SU-DHL-6 (cell line): ENCODE data around the gene LGR6.
A peak's percentile ranks its signal among the peaks of the same experiment; 100 is the strongest.

Experiments
- H2AFZ ChIP-seq: fragments of 200-600 bp; sonication (generic); 2 replicates; pipeline ENCODE4 v1.6.1; 2014; ENCODE audit warnings: low read depth, mild to moderate bottlenecking, moderate library complexity, mixed read lengths, antibody characterized with exemption, low read length; ENCODE audit not compliant: severe bottlenecking
- H3F3A ChIP-seq: fragments of 200-600 bp; shearing (Covaris generic); 2 replicates; pipeline ENCODE4 v1.6.0; 2016; ENCODE audit warnings: antibody characterized with exemption, mild to moderate bottlenecking; ENCODE audit not compliant: insufficient read depth
- H3K27ac ChIP-seq: fragments of 200-600 bp; sonication (generic); 2 replicates; pipeline ENCODE4 v1.5.1; 2016; ENCODE audit warnings: low read depth, mild to moderate bottlenecking, low read length, moderate library complexity, mixed read lengths
- H3K27me3 ChIP-seq: fragments of 200-600 bp; sonication (generic), shearing (Covaris generic); 2 replicates; pipeline ENCODE4 v1.6.0; 2014; ENCODE audit warnings: mild to moderate bottlenecking, low read length
- H3K36me3 ChIP-seq: fragments of 200-600 bp; sonication (generic); 2 replicates; pipeline ENCODE4 v1.6.1; 2014; ENCODE audit warnings: mild to moderate bottlenecking, low read length, mixed read lengths
- H3K4me2 ChIP-seq: fragments of 300-600, 200-600 bp; shearing (Covaris generic), sonication (generic); 2 replicates; pipeline ENCODE4 v1.6.0; 2014; ENCODE audit warnings: low read length, low read depth, mild to moderate bottlenecking; ENCODE audit not compliant: poor library complexity, severe bottlenecking
- H3K4me3 ChIP-seq: fragments of 200-600 bp; sonication (generic); 2 replicates; pipeline ENCODE4 v1.5.1; 2014; ENCODE audit warnings: antibody characterized with exemption, low read length, mild to moderate bottlenecking, mixed read lengths; ENCODE audit not compliant: insufficient read depth, poor library complexity, severe bottlenecking
- H3K79me2 ChIP-seq: fragments of 200-600 bp; sonication (generic); 2 replicates; pipeline ENCODE4 v1.6.1; 2014; ENCODE audit warnings: mild to moderate bottlenecking, low read length, moderate library complexity; ENCODE audit not compliant: insufficient read depth
- H3K9ac ChIP-seq: fragments of 200-600 bp; sonication (generic); 2 replicates; pipeline ENCODE4 v1.7.0; 2014; ENCODE audit warnings: mild to moderate bottlenecking, low read length
- H3K9me2 ChIP-seq: fragments of 200-600 bp; sonication (generic); replicated peaks from 2 replicates; pipeline ENCODE4 v1.6.1; 2014; ENCODE audit warnings: low read length; ENCODE audit not compliant: insufficient read depth
- H3K9me3 ChIP-seq: fragments of 200-600 bp; sonication (generic); 2 replicates; pipeline ENCODE4 v1.6.1; 2014; ENCODE audit warnings: low read length, mixed read lengths; ENCODE audit not compliant: insufficient read depth
- H4K20me1 ChIP-seq: fragments of 200-600 bp; sonication (generic); 2 replicates; pipeline ENCODE4 v1.6.1; 2014; ENCODE audit warnings: low read depth, mild to moderate bottlenecking, antibody characterized with exemption, low read length, moderate library complexity, mixed read lengths
- CTCF ChIP-seq: fragments of 200-600 bp; sonication (generic); IDR thresholded peaks from one replicate; pipeline ENCODE4 v1.5.1; 2017; ENCODE audit warnings: antibody characterized with exemption, mild to moderate bottlenecking, low read length, moderate library complexity; ENCODE audit not compliant: insufficient read depth, poor library complexity, severe bottlenecking
- EZH2phosphoT487 ChIP-seq: fragments of 200-600 bp; sonication (generic), shearing (Covaris generic); conservative IDR thresholded peaks from 2 replicates; pipeline ENCODE4 v1.6.1; 2018; ENCODE audit warnings: mild to moderate bottlenecking, antibody characterized with exemption, low read length, moderate library complexity, mixed read lengths

The LGR6 gene

DNA sequence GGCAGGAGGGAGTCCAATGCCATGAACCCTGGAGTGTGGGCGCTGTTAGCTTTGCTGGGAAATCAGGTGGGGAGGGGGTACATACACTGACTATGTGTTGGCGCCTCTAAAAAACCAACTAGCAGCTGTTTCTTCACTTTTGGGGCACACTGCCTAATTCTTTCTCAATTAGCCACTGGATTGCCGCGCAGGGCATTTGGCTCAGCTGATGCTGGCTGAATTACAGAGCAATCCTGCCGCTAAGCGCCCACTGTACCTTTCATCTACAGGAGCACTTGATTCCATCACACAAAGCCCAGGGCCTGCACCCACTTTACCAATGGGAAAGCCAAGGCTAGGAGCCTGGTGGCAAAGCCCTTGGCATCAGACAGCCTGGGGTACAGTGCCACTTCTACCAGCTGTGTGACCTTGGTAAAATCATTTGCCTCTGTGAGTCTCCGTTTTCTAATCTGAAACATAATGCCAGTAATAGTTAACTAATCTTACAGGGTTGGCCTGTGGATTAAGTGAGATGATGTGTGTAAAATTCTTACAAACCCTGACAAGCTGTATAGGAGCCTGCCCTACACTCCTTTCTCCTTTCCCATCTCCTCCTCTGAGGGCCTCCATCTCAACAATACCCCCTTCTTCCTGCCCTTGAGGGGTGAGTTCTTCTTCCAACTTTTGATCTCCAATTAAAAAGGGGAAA, 89.1 kb downstream of the LGR6 start:
- no peaks in the 10 kb centered on the region for H3K9me3 ChIP-seq

GRCh38 chr1:202283379-202283844, 89.8 kb downstream of the LGR6 start:
- Histone ChIP-seq H3K9ac (no peak overlapping the region), H3K79me2 (no peaks in the 10 kb centered on the region), H3K4me3 (no peak overlapping the region), H3F3A (peaks cover 10% of the 10 kb centered on the region), H3K27me3 (no peaks in the 10 kb centered on the region), H3K36me3 (no peaks in the 10 kb centered on the region), H3K9me2 (no peaks in the 10 kb centered on the region), H3K4me2 (no peak overlapping the region), H3K27ac (no peak overlapping the region), H3K9me3 (no peaks in the 10 kb centered on the region), H4K20me1 (no peaks in the 10 kb centered on the region), H2AFZ (no peak overlapping the region)
- no peak for TF ChIP-seq EZH2phosphoT487
- TF ChIP-seq CTCF, result no peak

More for the DNA sequence above, 89.1 kb downstream of the LGR6 start:
- H4K20me1 ChIP-seq, result no peaks in the 10 kb centered on the region
- H3K27ac ChIP-seq, result no peak overlapping the region
- no peak overlapping the region for H3K4me2 ChIP-seq
- no peak overlapping the region for H2AFZ ChIP-seq
- H3K27me3 ChIP-seq, result no peaks in the 10 kb centered on the region
- H3F3A ChIP-seq, result peaks cover 10% of the 10 kb centered on the region
- H3K79me2 ChIP-seq, result no peaks in the 10 kb centered on the region
- H3K36me3 ChIP-seq, result no peaks in the 10 kb centered on the region
- no peak overlapping the region for H3K9ac ChIP-seq
- H3K4me3 ChIP-seq, result no peak overlapping the region
- H3K9me2 ChIP-seq, result no peaks in the 10 kb centered on the region
- TF ChIP-seq EZH2phosphoT487, result no peak
- no peak for TF ChIP-seq CTCF

- Histone ChIP-seq H3K27me3 (no peaks in the 10 kb centered on the region), H3F3A (peaks cover 10% of the 10 kb centered on the region), H3K79me2 (no peaks in the 10 kb centered on the region), H3K9me3 (no peaks in the 10 kb centered on the region), H2AFZ (no peak overlapping the region), H3K4me3 (no peak overlapping the region), H3K9ac (no peak overlapping the region), H3K9me2 (no peaks in the 10 kb centered on the region), H4K20me1 (no peaks in the 10 kb centered on the region), H3K36me3 (no peaks in the 10 kb centered on the region), H3K4me2 (peak overlapping the region; percentile 10), H3K27ac (no peak overlapping the region)
- TF ChIP-seq EZH2phosphoT487 (no peak), CTCF (no peak)
These were observed 90.4 kb downstream of the LGR6 start for GRCh38 chr1:202283991-202284390.
